GM21423 (cell line): ENCODE measurements around the gene NAT8L.
"Not testable (repeated sequence)": the region's sequence is repeated elsewhere in the genome, so short reads cannot be mapped to it uniquely, and the experiment has no call there.

Experiments
- ATAC-seq: cut with Tn5 transposase; IDR thresholded peaks from one replicate; pipeline ENCODE4 v1.9.1; 2021; ENCODE audit warnings: mild to moderate bottlenecking, moderate library complexity; ENCODE audit not compliant: unreplicated experiment

Gene NAT8L

DNA sequence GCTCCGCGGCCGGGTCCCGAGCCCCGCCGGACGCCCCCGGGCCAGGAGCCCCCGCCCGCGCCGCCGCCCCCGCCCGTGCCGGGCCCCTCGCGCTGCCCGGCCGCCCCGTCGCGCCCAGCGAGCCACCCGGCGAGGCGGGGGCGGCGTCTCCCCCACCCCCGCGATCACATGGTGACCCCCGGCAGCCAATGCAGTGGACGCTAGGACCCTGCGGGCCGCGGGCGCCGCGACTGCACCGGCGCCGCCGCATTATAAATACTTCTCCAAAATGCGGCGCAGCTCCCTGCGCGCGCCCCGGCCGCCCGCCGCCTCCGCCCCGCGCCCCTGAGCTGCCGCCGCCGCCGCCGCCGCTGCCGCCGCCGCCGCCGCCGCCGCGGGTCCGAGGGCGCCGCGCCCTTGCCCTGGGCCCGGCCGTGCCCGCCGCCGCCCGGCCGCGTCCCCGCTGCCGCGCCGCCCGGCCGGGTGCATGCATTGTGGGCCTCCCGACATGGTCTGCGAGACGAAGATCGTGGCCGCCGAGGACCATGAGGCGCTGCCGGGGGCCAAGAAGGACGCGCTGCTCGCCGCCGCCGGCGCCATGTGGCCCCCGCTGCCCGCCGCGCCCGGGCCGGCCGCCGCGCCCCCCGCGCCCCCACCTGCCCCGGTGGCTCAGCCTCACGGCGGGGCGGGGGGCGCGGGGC lies at the start of gene NAT8L:
TSS of gene NAT8L (plus strand) at position 282 of the 680 bp plus-strand sequence. CDS start at position 467, 185 bp downstream.
- ATAC-seq, result no peak

- ATAC-seq, result no peak
These were observed 49.4 kb upstream of the NAT8L start for GRCh38 chr4:2009651-2010233.

GRCh38 chr4:2011583-2011982 lies 47.5 kb upstream of the NAT8L start:
- no peak for ATAC-seq

- no peak for ATAC-seq
These were observed 44.1 kb upstream of the NAT8L start for GRCh38 chr4:2015008-2015407.

GRCh38 chr4:2021358-2022018 lies 37.6 kb upstream of the NAT8L start:
- ATAC-seq, result not testable (repeated sequence)

- no peak for ATAC-seq
These were observed 34.4 kb upstream of the NAT8L start for GRCh38 chr4:2024683-2025082.

DNA sequence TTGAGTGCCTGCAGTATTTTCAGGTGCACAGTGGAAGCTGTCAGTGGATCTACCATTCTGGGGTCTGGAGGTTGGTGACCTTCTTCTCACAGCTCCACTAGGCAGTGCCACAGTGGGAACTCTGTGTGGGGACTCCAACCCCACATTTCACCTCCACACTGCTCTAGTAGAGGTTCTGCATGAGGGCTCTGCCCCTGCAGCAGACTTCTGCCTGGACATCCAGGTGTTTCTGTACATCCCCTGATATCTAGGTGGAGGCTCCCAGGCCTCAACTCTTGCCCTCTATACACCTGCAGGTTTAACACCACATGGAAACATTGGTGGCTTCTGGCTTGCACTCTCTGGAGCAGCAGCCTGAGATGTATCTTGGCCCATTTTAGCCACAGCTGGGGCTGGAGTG lies 33.3 kb upstream of the NAT8L start:
- no peak for ATAC-seq

GRCh38 chr4:2027120-2027519 lies 32.0 kb upstream of the NAT8L start:
- not testable (repeated sequence) for ATAC-seq

GRCh38 chr4:2031161-2031560 lies 28.0 kb upstream of the NAT8L start:
- ATAC-seq, result not testable (repeated sequence)

- no peak for ATAC-seq
These were observed 22.8 kb upstream of the NAT8L start for GRCh38 chr4:2036327-2036726.

DNA sequence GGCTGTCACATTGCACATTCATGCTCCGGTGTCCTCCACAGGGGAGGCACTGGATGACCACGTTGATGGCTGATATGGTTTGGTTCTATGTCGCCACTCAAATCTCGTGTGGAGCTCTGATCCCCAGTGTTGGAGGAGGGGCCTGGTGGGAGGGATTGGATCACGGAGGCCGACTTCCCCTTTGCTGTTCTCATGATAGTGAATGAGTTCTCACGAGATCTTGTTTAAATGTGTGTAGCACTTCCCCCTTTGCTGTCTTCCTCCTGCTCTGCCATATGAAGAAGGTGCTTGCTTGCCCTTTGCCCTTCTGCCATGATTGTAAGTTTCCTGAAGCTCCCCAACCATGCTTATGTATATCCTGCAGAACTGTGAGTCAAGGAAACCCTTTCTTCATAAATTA lies 22.3 kb upstream of the NAT8L start:
- ATAC-seq, result no peak

GRCh38 chr4:2040391-2041238 lies 18.5 kb upstream of the NAT8L start:
- ATAC-seq, result no peak

- no peak for ATAC-seq
These were observed 17.6 kb upstream of the NAT8L start for GRCh38 chr4:2041239-2042130.

DNA sequence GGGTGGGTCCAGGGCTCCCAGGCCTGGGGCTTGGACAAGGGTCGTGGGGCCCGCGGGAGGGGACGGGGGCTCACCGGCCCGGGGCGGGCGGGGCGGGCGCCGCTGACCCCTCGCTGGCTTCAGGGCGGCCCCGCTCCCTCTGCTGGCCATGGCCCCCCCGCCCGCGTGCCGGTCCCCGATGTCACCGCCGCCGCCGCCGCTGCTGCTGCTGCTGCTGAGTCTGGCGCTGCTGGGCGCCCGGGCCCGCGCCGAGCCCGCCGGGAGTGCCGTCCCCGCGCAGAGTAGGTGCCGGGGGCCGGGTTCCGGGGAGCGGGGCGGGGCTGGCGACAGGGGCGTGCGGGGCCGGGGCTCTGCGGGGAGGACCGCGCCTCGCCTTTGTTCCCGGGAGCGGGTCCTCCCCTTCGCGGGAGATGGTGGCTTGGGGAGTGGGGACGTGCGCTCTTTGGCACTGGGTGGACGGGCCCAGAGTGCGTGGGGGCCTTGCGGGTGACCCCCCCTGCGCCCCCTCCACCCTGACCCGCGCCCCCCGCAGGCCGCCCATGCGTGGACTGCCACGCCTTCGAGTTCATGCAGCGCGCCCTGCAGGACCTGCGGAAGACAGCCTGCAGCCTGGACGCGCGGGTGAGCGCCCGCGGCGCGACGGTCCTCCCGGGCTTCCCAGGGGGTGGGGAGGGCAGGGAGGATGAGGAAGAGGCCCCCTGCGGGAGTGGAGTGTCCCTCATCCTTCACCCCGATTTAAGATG lies 16.8 kb upstream of the NAT8L start:
- ATAC-seq, result no peak

DNA sequence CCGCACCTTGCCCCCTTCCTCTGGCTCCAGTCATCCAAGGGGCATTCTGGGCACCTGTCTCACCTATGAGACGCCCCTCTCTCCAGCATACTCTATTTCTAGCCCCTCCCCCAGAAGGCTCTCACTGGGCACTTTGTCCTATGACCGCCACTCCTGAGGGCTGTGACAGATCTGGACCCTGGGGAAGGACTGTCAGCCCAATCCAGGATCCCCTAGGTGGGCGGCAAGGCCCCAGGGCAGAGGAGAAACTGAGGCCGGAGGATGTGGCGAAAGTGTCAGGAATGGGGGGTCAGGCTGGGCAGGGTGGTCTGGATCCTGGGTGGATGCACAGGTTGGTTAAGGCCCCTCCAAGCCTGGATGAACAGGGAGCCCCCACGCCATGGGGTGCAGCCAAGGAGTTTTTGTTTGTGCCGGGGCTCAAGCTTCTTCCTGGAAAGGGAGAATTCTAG lies 16.2 kb upstream of the NAT8L start:
- ATAC-seq, result no peak

DNA sequence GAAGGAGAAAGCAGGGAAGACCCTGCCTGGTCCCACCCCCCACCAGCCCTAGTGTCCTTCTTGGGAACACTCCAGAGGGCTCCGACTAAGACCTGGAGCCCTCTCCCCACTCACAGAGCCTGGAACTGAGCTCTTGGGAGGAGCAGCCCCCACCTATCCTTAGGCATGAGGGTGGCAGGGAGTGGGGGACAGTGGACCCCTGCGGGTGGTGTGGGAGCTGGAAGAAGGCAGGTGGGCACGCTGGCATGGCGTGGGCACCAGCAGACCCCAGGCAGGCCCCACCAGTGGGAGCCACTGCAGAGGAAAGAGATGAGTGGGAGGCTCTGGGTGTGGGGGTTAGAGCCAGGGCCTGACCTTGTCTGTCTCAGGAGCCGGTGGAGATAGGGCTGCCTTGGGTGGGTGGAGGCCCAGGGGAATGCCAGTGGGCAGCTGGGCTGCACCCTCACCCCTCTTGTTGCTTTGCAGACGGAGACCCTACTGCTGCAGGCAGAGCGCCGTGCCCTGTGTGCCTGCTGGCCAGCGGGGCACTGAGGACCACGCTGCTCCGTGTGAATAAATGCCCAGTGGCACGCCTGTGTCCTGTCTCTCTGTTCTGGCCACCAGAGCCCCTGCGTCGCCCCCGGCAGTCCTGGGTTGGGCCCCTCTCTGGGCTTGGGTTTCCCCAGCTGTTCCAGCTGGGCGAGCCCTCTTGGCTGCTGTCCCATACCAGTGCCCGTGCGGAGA lies 15.6 kb upstream of the NAT8L start:
- no peak for ATAC-seq

DNA sequence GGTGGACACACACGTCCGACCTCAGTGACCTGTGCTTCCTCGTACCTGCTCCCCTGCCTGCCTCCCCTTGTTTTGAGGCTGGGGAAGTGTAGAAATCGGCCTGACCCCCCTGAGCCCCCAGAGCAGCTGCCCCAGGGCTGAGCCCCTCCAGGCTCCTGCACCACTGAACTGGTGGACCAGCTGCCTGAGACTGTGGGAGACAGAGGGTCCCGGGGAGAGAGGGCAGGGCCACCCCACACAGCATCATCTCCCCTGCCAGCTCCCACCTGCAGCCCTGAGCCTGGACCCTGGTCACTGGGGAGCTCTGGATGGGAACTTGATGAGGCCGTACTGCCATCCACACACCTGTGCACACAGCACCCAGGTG lies 15.0 kb upstream of the NAT8L start:
- no peak for ATAC-seq

DNA sequence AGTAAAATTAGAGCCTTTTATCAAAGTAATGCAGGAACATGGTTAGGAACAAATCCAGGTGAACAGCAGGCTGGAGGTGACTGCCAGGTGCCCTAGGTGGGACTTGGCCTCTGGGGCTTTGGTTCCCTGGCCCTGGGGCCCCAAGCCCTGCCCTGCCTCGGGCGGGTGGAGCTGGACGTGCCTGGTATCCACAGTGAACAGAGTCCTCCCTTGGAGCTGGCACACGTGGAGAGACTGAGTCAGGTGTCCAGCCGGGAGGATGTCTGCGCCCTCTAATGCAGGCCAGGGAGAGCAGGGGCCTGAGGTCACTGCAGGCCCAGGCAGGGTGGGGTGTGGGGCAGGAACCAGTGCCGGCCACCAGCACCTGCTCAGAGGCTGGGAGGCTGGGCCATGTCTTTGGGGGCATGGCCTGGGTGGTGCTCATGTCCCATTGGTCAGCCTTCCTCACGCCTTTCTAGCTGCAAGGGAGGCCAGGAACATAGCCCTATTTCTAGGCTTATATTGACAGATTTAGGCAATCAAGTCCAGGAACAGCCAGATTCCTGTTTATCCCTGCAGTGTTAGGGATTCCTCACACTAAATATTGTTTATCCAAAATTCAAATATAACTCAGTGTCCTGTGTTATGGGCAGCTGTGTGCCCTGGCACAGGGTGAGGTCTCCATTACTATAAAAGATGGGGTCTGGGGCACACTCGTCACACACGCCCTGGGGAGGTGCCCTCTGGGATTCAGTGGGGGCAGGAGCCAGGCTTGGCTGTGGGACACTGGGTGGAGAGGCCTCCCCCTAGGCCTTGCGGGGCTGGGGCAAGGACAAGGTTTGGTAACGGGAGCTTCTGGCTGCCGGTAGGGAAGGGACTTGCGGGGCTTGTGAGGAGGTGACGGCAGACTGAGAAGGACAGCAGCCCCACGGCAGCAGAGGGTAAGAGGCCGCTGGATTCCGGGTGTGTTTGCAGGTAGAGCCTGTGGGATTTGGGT lies 14.3 kb upstream of the NAT8L start:
- no peak for ATAC-seq
